Activated CD4-positive, alpha-beta T cell treated with anti-CD3 and anti-CD28 coated beads, Interleukin-2, amount 50 U/mL, for 48 hours (primary cell): ENCODE data around the gene TBX4.
"Not testable (repeated sequence)": the region's sequence is repeated elsewhere in the genome, so short reads cannot be mapped to it uniquely, and the experiment has no call there.

ENCODE experiments used
- DNase-seq, 2 experiments: peaks; one replicate each; pipeline ENCODE4 v3.0.0-alpha.2; 2020

The TBX4 gene

DNA sequence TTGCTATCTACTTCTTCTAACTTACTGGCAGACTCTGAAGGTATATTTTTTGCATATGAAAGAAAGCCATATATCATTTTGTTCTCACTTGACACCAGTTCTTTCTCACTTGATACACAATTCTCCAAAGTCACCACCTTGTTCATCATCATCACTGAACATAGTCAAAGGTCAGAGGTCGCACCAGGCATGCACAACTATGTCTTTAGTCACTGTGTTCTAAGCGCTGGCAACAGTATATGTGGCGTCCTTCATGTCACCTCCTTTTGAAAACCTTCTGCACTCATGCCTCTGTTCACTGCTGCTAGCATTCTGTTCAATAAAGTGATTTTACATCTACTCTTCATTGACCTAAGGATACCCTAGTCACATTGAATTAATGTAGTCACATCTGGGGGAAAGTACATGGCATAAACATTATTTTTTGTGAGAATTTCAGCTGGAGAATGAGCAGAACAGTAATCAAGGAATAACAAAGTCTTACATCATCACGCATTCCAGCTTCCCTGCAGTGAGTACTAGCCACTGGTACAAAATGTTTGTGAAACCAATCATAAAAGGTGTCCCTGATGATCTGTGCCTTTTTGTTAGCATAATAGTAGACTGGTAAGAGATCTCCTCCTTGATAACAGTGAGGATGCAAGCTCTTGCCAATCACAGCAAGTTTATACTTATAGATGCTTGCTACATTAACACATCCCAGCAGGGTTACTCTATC, 20.5 kb upstream of the TBX4 start:
- DNase-seq = no peak

DNA sequence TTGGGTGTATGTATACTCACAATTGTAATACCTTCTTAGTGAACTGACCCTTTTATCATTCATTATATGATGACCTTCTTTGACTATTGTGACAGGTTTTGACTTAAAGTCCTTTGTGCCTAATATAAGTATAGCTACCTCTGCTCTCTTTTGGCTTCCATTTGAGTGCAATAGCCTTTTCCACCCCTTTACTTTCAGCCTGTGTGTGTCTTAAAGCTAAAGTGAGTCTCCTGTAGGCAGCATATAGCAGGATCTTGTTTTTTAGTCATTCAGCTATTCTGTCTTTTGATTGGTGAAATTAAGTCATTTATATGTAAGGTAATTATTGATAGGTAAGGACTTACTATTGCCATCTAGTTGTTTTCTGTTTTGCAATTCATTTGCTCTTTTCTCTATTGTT, 15.9 kb upstream of the TBX4 start:
- DNase-seq = no peak

DNA sequence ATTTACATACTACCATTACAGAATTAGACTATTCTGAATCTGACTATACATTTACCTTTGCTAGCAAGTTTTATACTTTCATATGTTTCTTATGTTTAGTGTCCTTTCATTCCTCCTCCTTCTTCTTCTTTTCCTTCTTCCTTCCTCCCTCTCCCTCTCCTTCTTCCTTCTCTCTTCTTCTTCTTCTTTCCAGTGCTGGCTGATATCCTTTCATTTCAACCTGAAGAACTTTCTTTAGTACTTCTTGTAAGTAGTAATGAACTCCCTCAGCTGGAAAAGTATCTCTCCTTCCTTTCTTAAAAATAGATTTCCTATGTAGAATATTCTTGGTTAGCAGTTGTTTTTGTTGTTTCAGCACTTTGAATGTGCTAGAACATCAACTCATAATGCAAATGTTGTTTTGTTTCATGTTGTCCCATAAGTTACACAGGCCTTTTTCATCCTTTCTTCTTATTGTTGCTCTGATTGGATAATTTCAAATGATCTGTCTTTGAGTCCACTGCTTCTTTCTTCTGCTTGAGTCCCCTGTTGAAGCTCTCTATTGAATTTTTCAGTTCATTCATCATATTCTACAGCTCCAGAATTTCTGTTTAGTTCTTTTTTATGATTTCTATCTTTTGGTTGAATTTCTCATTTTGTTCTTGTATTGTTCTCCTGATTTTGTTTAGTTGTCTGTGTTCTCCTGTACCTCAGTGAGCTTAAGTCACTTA, 15.1 kb upstream of the TBX4 start:
- DNase-seq = no peak

DNA sequence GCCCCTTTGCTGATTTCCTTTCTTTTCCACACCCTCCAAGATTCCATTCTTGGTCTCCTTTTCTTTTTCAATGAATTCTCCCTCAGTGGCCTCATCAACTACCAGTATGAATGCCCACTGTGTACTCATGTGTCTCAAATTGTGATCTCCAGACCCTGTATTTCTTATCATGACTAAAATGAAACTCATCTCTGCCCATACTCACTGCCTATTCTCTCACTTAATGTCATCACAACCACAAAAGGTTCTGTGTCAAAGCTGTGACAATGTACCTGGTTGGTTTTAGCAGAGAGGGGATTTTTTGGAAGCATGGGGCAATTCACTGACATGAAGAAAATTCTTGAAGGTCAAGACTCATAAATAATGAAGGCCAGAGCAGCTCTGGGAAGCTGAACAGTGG, 11.5 kb upstream of the TBX4 start:
- DNase-seq = no peak

DNA sequence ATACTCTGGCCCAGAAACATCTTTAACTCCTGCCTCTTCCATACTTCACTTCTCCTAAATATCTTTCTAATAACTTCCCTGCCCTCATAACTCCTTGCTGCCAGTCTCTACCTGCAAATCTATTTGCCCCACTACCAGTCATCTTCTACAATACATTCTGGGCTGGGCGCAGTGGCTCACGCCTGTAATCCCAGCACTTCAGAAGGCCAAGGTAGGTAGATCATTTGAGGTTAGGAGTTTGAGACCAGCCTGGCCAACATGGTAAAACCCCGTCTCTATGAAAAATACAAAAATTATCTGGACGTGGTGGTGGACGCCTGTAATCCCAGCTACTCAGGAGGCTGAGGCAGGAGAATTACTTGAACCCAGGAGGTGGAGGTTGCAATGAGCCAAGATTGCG, 10.7 kb upstream of the TBX4 start:
- DNase-seq = not testable (repeated sequence)

DNA sequence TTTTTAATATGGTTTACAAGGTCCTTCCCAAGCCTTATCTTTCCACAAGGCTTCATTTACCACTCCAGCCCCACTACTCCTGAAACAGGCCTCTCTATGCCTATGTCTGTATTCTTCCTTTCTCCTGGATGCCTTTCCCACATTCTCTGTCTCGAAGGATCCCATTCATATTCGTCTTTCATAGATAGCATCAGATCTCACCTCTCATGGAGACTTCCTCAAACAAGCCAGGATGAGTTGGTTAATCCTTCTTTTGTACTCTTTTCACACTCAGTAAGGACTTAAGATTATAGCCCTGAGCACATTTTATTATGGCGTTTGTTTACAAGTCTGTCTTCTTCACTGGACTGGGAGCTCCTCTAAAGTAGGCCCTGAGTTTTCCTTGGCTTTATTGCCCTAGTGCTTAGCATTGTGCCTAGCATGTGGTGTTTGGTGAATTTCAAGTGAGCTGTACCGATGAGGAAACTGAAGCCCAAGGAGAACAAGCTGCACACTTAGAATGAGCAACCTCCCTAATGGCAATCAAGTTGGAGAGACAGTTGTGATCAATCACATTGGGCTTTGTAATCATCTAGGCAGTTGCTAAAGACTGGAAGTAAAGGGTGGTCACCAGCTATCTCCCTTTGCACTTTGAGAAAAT, 10.0 kb upstream of the TBX4 start:
- no peak for DNase-seq

DNA sequence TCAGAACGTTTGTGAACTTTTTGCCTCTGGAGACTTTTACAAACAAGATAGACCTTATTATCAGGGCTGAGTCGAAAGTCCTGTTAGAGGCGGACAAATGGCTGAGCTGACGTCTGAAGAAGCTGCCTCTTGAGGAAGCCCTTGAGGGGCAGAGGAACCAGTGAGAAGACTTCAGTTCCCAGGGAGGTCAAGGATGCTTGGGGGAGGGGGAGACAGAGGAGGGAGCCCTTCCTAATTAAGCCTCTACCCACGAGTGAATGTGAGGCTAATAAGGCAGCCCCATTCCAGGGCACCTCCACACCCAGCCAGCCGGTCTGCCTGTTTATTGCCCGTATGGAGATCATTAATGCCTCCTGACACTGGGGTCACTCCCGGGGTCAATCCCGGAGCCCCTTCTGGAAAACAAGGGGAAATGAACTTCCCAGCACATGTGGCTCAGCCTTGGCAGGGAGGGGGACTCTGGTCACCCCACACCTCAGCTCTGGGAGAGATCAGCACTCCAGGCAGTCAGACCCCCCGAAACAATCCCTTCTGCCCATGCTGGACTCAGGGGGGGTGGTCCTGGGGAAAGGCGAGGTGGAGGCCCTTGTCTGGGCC, 9.2 kb upstream of the TBX4 start:
- no peak for DNase-seq

DNA sequence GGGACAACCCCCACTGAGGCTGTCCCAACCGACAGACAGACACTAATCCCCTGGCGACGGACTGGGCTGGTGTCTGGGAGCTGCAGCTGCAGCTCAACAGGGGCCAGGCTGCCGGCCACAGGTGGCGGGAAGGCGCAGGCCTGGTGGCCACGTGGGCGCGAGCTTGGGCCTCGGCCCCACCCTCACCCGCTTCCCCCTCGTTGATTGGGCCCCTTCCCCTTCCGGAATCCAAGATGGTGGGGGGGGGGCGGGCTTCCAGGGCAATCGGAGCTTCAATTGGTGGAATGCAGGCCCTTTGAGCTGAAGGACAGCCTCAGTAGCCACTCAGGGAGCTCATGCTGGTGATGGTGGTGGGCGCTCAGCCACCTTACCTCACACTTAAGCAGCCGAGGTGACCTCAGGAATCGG, 8.7 kb upstream of the TBX4 start:
- no peak for DNase-seq

DNA sequence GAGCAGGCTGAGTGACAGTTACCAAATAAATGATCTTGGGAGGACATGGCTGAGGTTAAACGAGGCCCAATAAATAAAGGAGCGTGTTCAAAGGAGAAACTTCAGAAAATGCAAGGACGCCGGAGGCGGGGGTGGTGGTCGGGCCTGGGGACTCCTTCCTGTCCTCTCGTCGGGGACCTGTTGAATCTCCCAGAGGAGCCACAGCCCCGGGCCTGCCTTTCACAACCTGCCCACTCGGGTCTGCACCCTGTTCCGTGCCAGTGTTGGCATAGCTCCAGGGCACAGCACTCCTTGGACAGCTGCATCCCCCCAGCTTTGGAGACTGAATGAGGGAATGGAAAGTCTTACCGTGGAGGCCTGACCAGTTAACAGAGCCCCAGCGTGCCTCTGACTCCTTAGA, 8.1 kb upstream of the TBX4 start:
- no peak for DNase-seq

DNA sequence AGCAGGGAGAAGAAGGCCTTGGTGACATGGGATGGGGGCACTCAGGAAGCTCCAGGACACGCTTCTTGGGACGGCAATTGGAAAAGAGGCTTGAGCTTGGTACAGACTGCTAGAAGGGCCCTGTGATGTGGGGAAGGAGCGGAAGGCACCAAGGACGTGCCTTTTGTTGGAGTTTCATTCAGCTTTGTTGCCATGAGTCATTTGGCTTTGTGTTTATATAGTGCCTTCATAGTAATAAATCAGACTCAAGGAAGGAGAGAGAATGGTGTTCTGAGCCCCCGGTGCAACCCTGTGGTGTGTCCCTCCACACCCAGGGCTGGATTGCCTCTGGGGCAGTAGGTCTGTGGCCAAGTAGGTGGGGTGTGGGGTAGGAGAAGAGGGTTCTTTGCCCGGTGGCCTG, 7.4 kb upstream of the TBX4 start:
- DNase-seq = no peak

DNA sequence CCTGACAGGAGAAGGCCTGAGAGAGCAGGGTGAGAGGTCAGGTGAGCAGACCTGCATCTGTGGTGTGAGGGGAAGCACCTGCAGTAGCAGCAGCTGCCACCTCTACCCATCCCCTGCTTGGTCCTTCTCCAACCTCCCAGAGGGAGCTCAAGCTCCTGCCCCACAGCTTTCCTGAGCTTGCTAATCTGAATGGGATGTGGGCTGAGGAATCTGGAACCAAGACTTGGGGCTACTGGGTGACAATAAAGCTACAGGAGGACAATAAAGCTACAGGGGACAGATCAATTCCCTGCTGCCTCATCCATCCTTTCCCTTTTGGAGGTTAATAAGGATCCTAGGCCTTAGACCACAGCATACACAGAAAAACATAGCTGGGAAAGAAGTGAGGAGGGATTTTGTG, 4.9 kb upstream of the TBX4 start:
- DNase-seq = no peak

DNA sequence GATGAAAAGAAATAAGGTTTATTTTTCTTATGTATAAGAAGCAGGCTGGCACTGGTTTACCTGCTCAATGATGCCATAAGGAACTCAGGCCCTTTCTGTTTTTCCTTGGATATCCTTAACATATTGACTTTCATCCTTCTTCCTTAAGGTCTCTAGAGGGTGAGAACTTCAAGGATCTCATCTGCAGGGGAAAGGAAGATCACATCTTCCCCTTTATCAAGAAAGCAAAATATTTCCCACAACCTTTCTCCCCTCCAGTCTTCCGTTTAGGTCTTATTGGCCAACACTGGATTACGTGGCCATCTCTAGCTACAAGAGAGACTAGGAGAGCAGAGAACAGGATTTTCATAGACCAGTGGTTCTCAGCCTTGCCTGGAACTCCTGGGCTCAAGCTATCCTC, 4.2 kb upstream of the TBX4 start:
- no peak for DNase-seq

DNA sequence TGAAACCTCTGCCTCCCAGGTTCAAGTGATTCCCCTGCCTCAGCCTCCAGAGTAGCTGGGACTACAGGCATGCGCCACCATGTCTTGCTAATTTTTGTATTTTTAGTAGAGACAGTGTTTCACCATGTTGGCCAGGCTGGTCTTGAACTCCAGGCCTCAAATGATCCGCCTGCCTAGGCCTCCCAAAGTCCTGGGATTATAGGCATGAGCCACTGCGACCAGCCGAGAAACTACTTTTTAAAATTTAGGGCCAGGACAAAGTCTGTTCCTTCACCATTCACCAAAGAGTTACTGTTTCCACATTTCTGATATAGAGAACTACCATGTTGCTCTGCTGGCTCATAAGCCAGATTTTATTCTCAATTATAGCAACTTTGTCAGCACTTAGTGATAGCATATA, 3.1 kb upstream of the TBX4 start:
- not testable (repeated sequence) for DNase-seq

DNA sequence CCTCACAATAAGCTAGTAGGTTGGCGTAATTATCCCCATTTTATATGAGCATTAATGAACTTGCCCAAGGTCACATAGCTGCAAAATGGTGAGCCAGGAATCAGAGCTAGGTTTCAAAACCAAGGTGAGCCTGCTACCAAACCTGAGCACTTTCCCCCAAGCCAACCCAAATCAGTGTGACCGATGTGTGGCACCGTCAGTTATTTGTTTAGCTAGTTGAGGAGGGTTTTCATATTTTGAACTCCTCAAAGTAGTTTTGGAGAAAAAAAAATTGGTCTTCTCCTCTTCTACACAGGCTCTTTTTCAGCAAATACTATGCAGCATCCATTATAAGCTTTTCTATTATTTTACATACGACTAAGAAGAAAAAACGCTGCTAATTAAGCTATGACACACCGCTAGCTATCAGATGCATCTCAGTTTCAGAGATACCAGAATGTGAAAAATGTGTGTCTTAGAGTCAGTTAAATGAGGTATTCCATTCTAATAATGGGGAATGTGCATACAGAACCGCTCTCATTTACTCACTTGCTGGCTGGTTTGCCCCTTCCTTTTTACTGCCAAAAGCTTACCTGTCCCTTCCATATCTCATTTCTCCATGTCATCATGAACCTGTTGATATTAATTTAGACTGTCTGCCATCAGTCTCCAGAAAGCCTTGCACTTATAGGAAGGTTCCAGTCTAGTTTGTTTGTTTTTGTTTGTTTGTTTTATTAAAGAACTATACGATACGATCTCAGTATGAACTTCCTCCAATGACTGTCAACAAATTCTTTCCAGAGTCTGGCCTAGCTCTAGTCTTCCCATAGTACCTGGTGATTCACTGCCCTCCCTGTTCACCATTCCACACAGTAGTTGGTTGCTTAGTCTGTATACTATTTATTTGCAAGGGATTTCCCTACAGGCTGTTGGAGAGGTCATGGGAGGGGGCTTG, 2.2 kb upstream of the TBX4 start:
- DNase-seq = no peak

DNA sequence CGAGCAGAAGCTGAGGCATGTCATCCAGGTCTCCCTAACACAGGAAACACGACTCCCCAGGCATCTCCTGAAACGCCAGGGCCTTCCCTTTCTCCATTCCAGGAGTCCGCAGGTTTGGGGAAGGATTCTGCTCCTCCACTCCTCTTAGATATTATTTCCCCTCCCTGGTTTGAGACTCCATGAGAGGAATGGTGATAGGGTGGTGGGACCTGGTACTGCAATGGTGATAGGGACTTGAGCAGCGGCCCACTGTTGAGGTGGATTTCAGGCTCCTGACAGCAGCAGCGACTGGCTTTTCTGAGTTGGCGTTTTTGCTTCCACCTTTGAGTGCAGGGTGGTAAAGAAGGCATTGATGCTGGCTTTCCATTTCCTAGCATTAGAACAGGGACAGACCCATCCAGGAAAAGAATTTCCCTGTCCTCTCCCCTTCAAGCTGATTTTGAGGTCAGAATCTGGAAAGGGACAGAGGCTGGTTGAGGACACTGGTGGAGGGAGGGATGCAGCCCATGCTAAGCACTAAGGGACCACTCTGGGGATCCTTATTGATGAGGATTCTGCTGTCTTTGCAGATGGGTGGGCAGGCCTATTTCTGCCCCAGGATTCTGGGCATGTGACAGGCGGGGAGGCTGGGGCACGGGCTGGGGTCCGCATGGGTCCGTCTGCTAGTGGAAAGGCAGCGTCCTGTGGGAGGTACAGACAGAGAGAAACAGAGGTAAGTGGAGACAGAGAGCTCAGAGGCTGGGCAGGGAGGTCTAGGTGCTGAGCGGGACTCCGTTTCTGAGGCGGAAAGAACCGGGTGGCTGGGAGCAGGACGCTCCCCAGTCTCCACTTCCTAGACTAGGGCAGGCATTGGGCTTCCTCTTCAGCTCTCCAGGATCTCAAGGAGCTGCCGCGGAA, 1.3 kb upstream of the TBX4 start:
- no peak for DNase-seq

DNA sequence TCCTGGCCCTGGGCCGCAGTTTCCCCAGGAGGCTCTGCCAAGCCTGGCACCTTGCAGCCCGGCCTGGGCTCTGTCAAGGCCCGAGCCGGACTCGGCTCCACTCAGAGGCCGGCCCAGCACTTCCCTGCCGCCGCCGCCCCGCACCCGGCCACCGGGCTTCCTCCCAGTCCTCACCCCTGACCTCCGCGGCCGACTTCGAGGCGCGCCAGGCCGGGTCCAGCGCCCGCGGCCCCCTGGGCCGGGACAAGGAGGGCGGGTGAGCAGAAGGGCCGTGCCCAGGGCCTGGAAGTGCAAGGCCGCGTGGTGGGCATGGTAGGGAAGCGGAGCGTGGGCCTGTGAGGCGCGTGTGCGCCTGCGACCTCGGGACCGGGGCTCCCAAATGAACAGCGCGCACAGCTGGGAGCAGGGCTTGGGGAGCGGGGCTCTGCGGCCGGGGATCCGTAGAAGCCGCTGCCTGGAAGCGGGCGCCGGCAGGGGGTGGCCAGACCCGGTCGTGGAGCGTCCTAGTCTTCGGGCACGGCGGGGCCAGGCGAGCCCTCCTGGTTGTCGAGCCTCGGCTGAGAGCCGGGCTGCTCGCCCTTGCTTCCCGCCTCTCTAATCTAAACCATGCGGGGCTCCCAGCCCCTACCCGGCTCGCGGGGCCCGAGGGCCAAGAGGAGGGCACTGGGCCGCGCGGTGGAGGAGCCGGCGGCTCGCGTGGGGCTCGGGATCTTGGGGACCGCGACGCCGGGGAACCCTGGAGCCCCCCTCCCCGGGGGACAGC, 503 bp upstream of the TBX4 start:
- DNase-seq = no peak

DNA sequence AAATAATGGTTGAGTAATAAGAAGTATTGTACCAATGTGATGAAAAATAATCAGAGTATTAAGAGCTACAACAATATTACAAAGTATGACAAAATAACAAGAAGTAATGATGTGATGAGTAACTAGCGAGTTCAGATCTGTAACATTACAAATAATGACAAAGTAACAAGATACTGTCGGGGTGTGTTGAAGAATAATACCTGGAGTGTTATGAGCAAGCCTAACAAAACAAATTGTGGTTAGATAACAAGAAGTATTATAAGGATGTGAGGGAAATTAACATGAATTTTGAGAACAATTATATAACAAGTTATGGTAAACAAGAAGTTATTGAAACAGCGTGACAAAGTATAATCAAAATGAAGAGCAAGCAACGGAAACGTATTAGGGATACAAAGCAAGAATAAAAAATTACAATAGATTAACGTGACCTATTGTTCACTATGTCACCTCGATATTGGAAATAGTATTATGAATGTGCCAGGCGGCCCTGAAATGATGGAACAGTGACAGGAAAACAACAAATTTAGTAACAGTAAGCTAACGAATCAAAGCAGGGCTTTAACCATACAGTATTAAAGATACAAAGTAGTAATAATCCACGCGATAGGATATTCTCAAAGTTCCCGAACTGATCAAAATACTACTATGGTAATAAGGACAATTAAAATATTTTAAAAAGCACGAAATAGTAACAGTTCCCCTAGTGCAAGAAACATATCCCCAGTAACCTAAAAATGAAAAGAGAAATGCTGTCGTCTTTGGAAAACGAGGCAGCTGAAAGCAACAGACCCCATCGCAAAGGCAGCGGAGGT, 1.6 kb downstream of the TBX4 start:
- no peak for DNase-seq

DNA sequence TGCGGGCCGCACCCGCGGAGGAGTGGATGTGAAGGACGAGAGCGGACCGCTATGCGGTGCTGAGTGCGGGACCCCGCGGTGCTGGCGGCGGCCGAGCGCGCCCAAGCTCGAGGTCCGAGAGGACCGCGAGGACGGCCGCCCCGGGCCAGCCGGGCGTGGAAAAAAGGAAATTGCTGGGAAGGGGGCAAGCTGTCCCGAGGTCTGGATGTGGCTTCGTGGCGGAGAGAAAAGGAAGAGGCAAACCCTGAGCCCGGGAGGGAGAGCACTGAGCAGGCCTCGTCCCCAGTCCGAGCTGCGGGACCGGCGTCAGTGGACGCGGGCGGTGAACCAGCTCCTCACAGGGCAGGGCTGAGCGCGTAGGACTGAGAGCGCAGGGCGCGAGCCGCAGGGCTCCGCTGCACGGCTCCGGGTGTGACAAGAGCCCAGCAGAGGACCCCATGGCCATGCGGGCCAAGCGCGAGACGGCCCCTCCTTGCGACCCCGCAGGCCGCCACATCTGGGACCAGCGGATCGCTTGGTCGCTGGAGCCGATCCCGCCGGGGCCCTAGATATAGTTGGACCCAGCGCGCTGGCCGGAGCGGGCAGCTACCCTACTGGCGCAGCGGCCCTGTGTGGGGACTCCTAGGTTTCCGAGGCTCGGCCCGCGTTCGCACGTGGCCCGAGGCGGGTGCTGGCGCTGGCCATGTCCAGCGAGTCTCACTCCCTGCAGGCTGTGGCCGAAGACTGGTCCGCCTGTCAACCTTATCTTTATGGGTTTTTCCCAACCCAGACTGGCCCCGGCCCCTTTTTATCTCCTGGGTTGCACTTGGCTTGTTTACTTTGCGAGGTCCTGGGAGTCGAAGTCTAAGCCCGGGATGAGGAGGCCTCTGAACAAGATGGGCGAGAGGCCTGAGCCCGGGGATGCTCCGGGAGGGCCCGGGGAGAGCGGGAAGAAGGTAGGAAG, 2.4 kb downstream of the TBX4 start:
- DNase-seq = no peak
